ENCODE measurements around the gene PRPF8. TPM values are rescaled to one million over a fixed set of nuclear protein-coding genes. Genes with fewer than 3 reads are reported as not detected.
A peak's percentile ranks its signal among the peaks of the same experiment; 100 is the strongest.

Gene PRPF8
- total and polyA plus RNA-seq, 2 of the 13 experiments (the other 11 are each of a cell fraction or from before 2014, with no cell fraction given) = 112 to 179 TPM

- Histone ChIP-seq H3K27me3 (ENCODE audit: control insufficient read depth in 1 of 2, insufficient read depth in 2 of 2, low read length in 2 of 2) (peaks cover 0 to 2% of the 10 kb centered on the region in 2 experiments; a peak in 1 of 5 replicates), H4K20me1 (ENCODE audit: insufficient read depth, low read length) (no peaks in the 10 kb centered on the region), H3K9ac (ENCODE audit: insufficient read depth, low read depth, low read length) (peak overlapping the region; percentile 53; the same call in 1 of the 2 replicates), H3K4me3 (replicated peaks in 1 of 3; ENCODE audit: insufficient read depth in 1 of 3, low read depth in 2 of 3, low read length in 3 of 3) (peak overlapping the region; percentile 62 to 93 (median 90)), H3K4me1 (ENCODE audit: insufficient read depth, low read length) (peaks cover 40% of the 10 kb centered on the region), H3K9me3 (ENCODE audit: low read length) (no peaks in the 10 kb centered on the region), H3K27ac (ENCODE audit: extremely low read length, insufficient read depth, low read length) (peak overlapping the region; percentile 71), H3K4me2 (ENCODE audit: low read depth, low read length) (peak overlapping the region; percentile 99), H3K79me2 (ENCODE audit: insufficient read depth, low read length) (no peaks in the 10 kb centered on the region), H2AFZ (ENCODE audit: low read length) (no peak overlapping the region), H3K36me3 (replicated peaks in 1 of 2; ENCODE audit: control insufficient read depth in 1 of 2, insufficient read depth in 2 of 2, low read length in 2 of 2) (peaks cover 0 to 2% of the 10 kb centered on the region in 2 experiments; a peak in 1 of 5 replicates)
- ATAC-seq = peak; percentile 85
- WGBS (ENCODE audit: low lambda C conversion rate) = 2% methylated on average over 32 of the region's 77 CpGs
- ChIA-PET POLR2A (interaction anchor here (0.6 to 3.2 kb wide), 14 partner anchors 12 to 425 kb away, joined by 3 to 27 read pairs (median 4); partner anchors contain the start of genes INPP5K and RILP), CTCF (ENCODE audit: low intra/inter-chr PET ratio, low total read pairs) (interaction anchor here (1.7 to 3.6 kb wide), 2 partner anchors 54 to 58 kb away, joined by 4 to 55 read pairs; no protein-coding TSS in a partner anchor)
- in situ Hi-C loops (cut with HindIII; ENCODE audit: extremely low pct_ligation_motif_present, low pct_unique_long_range_greater_than_20kb) (loop anchor here (5.0 kb wide), 1 partner anchor 52 kb away; no protein-coding TSS in a partner anchor), intact Hi-C loops (cut with micrococcal nuclease; ENCODE audit: unreplicated experiment) (loop anchor here (1.0 kb wide), 1 partner anchor 55 kb away; no protein-coding TSS in a partner anchor)
- BruUV-seq (replicated peaks) = no TSS peak
- DNase-seq (ENCODE audit: low spot score) = peak; percentile 91
- no peak for FAIRE-seq
- TF ChIP-seq ZNF800 (CRISPR knock-in tag; IDR thresholded peaks at IDR 0.05) = no peak
- TF ChIP-seq ZNF143 (CRISPR knock-in tag; IDR thresholded peaks at IDR 0.05) = no peak
- peak; percentile 97 for TF ChIP-seq RFXAP (CRISPR knock-in tag; IDR thresholded peaks at IDR 0.05; ENCODE audit: borderline replicate concordance)
- no peak for TF ChIP-seq PTBP1 (IDR thresholded peaks at IDR 0.05; ENCODE audit: low read depth, low read length, poor library complexity, severe bottlenecking)
- TF ChIP-seq PHF21A (CRISPR knock-in tag; IDR thresholded peaks at IDR 0.05) = peak; percentile 100
- 0 out of 2 replicates have a peak, but pooled peaks have one; percentile 5 for TF ChIP-seq ZNF878 (CRISPR knock-in tag; IDR thresholded peaks at IDR 0.05)
- no peak; the same call in 1 of the 2 replicates for TF ChIP-seq ZNF446 (CRISPR knock-in tag; IDR thresholded peaks at IDR 0.05)
- TF ChIP-seq ESRRA (CRISPR knock-in tag; IDR thresholded peaks at IDR 0.05; ENCODE audit: low read depth) = 0 out of 2 replicates have a peak, but pooled peaks have one; percentile 23
- TF ChIP-seq HNF1A (IDR thresholded peaks at IDR 0.05; ENCODE audit: low read depth) = no peak
- 0 out of 2 replicates have a peak, but pooled peaks have one; percentile 20 for TF ChIP-seq HNF1A (CRISPR knock-in tag; IDR thresholded peaks at IDR 0.05; ENCODE audit: borderline replicate concordance)
- TF ChIP-seq HNRNPL (IDR thresholded peaks at IDR 0.05; ENCODE audit: low read depth, low read length) = no peak
- TF ChIP-seq ZNF598 (CRISPR knock-in tag; IDR thresholded peaks at IDR 0.05; ENCODE audit: borderline replicate concordance) = no peak
- peak; percentile 45 for TF ChIP-seq STAG1 (CRISPR knock-in tag; IDR thresholded peaks at IDR 0.05)
- TF ChIP-seq ZBTB38 (CRISPR knock-in tag; IDR thresholded peaks at IDR 0.05) = 0 out of 2 replicates have a peak, but pooled peaks have one; percentile 29
- TF ChIP-seq KMT2A (CRISPR knock-in tag; IDR thresholded peaks at IDR 0.05) = no peak
- TF ChIP-seq CENPX (CRISPR knock-in tag; IDR thresholded peaks at IDR 0.05) = no peak
- peak; percentile 42; the same call in 1 of the 2 replicates for TF ChIP-seq POLR2G (IDR thresholded peaks at IDR 0.05; ENCODE audit: low read depth, low read length)
- 0 out of 2 replicates have a peak, but pooled peaks have one; percentile 18 for TF ChIP-seq PHF20 (CRISPR knock-in tag; IDR thresholded peaks at IDR 0.05)
Measured at GRCh38 chr17:1628856-1629503, 55.7 kb downstream of the PRPF8 start.
